Measurements from ENCODE around the gene RABL6.
A peak's percentile ranks its signal among the peaks of the same experiment; 100 is the strongest.
"Not testable (repeated sequence)": the region's sequence is repeated elsewhere in the genome, so short reads cannot be mapped to it uniquely, and the experiment has no call there.

Gene RABL6

GRCh38 chr9:136807281-136808074, at the start of gene RABL6:
Gene RABL6, plus strand, starts transcription at chr9:136807948. Its CDS starts 249 bp downstream, at chr9:136808197.
- DNase-seq = peak; percentile 74 to 79

- DNase-seq = no peak
These were observed 48.7 kb upstream of the RABL6 start for GRCh38 chr9:136759001-136759400.

GRCh38 chr9:136759436-136760325, 48.1 kb upstream of the RABL6 start:
- DNase-seq = no peak

- DNase-seq = no peak
These were observed 47.3 kb upstream of the RABL6 start for GRCh38 chr9:136760424-136760823.

GRCh38 chr9:136760834-136761544, 46.8 kb upstream of the RABL6 start:
- peak; percentile 30 to 47 for DNase-seq

- DNase-seq = no peak
These were observed 46.2 kb upstream of the RABL6 start for GRCh38 chr9:136761545-136761981.

DNA sequence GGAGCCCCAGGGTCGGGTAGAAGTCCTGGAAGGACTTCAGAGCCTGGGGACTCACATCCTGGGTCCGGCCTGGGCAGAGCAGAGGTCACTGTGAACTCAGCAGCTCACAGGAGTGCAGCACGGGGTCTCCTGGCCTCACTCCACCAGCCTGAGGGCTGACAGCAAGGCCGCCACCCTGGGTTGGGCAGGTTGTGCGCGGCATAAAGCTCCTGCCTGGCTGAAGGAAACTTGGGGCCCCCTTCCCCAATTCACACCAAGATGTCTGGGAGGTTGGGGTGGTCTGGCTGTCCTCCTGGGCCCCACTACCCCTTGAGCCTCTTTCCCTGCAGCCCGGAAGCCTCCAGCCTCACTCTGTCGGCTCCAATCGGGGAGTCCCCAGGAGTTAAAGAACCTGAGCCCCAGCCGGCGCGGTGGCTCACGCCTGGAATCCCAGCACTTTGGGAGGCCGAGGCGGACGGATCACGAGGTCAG, 45.5 kb upstream of the RABL6 start:
- DNase-seq = no peak

DNA sequence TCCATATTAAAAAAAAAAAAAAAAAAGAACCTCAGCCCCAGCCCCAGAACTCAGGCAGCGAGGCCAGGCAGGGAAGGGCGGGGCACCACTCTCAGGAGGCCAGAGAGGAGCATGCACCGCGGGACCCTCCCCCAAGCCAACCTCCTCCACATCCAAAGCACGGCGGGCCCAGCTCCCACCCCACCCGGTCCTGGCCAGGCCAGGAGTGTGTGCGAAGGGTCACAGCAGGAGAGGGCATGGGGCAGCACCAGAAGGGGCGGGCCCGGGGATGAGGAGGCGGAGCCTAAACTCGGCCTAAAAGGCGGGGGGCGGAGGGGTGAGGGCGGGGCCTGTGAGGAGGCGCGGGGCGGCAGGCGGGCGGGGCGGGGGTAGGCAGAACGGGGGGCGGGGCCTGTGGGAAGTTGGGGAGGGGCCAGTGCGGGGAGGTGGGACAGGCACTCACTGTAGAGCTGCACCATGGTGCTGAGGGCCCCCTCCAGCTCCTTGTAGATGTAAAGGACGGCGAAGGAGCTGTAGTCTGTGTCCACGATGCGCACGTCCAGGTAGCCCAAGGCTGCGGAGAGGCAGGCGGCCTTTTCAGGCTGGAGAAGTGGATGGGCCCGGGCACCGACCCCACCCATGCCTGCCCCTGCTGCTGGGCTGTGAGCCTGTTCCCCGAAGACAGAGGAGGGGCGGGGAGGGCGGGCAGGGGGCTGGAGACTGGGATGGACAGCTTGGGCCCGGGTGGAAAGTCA, 44.7 kb upstream of the RABL6 start:
- peak; percentile 66 to 68 for DNase-seq

DNA sequence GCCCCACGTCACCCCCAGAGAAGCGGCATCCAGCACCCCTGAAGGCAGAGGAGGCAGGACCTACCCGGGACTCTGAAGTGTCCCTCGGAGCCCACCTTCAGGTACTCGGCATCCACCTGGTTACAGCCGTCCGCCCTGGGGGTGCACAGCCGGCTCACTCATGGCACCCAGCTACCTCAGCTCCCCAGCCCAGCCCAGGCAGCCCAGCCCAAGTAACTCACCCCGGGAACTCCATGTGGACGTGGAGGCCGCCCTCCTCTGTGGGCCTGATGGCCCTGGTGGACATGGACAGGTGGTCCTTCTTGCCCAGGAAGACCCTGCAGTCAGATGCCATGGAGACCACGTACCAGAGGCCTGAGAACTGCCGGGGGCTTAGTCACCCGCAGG, 44.1 kb upstream of the RABL6 start:
- no peak for DNase-seq

- no peak for DNase-seq
These were observed 43.4 kb upstream of the RABL6 start, which contains the start of gene LCN15 for GRCh38 chr9:136764301-136764891. Gene LCN15, minus strand, starts transcription at chr9:136764518. Its CDS starts 30 bp downstream, at chr9:136764488.

GRCh38 chr9:136765041-136765440, 42.7 kb upstream of the RABL6 start:
- DNase-seq = no peak

GRCh38 chr9:136765745-136766409, 41.9 kb upstream of the RABL6 start:
- DNase-seq = not testable (repeated sequence)

DNA sequence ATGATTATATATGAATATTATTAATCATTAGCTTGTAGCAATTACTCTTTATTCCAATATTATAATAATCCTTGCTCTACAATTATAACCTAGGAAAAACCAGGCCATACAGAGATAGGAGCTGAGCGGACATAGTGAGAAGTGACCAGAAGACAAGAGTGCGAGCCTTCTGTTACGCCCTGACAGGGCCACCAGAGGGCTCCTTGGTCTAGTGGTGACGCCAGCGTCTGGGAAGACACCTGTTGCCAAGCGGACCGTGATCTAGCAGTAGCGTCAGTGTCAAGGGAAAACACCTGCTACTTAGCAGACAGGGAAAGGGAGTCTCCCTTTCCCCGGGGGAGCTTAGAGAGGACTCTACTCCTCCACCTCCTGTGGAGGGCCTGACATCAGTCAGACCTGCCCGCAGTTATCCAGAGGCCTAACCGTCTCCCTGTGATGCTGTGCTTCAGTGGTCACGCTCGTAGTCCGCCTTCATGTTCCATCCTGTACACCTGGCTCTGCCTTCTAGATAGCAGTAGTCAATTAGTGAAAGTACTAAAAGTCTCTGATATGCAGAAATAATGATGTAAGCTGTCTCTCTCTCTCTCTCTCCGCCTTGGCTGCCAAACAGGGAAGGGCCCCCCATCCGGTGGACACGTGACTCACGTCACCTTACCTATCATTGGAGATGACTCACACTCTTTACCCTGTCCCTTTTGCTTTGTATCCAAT, 41.2 kb upstream of the RABL6 start:
- peak; percentile 67 to 72 for DNase-seq

GRCh38 chr9:136769710-136770191, 38.0 kb upstream of the RABL6 start:
- DNase-seq = peak; percentile 63 to 70

GRCh38 chr9:136771907-136772415, 35.8 kb upstream of the RABL6 start:
- no peak for DNase-seq

- peak in 1 of 2 experiments; percentile 36 for DNase-seq
These were observed 34.2 kb upstream of the RABL6 start for GRCh38 chr9:136773386-136774044.

DNA sequence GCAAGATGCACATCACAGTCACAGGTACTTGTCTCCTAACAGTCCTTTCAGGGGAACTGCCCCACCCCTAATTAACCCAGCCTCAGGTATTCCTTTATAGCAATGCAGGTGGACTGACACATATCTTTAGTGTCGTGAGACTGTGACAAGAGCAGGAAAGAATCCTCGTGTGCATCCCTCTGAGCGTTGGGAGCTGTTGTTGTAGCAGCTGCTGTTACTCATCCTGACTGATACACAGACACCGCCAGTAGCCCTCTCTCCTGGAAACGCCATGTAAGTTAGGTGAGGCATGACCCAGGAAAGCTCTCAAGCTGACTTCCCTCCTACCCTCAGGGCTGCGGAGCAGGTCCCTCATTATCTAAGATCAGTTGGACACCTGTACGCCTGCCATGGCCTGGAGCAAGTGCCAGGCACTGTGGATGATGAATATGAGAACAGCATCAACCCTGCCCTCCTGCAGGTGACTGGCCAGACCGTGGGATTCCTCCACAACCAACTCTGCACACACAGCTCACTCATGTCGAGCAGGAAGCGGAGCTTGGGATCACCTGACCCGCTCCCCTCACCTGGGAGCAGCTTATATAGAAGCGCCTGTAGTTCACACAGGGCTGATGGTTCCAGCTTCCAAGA, 33.2 kb upstream of the RABL6 start:
- DNase-seq = no peak

DNA sequence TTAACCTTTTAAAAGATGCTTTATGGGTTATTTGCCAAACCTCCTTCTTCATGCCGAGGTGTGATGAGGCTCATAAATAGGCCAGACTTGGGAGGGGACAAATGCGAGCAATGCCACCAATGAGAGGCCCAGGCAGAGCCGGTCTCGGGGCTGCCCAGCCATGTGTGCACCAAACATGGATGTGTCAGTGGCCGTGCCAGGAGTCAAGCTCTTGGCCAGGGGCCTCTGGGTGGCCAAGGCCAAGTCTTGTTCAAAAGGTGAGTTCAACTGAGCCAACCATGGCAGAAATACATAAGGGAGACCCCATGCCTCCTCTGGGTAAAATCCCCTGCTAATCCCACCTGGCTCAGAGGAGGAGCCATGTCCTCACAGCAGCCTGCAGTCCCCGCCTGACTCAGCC, 32.6 kb upstream of the RABL6 start:
- no peak for DNase-seq

- DNase-seq = no peak
These were observed 30.8 kb upstream of the RABL6 start for GRCh38 chr9:136776947-136777346.

Measured in activated CD4-positive, alpha-beta T cell treated with anti-CD3 and anti-CD28 coated beads, Interleukin-2, amount 50 U/mL, for 48 hours (primary cell).